Keratinocyte (primary cell): ENCODE data around the gene RERE.

Source experiments
- CTCF ChIP-seq, 3 experiments: IDR thresholded peaks in 1 of 3; conservative IDR thresholded peaks in 1 of 3; optimal IDR thresholded peaks in 1 of 3; 2 replicates in 2 of 3; 3 replicates in 1 of 3; pipeline versions ENCODE3 to v1.5.1; 2011; ENCODE audit warnings: low read length in 3 of 3, mild to moderate bottlenecking in 3 of 3, moderate library complexity in 2 of 3, control low read depth in 1 of 3, inconsistent platforms in 1 of 3; ENCODE audit not compliant: insufficient read depth in 2 of 3; ENCODE audit errors: extremely low read depth in 1 of 3
- EZH2 ChIP-seq: IDR thresholded peaks from one replicate; pipeline ENCODE4 v1.6.1; 2012; ENCODE audit warnings: inconsistent platforms, mild to moderate bottlenecking, low read length, moderate library complexity

GRCh38 chr1:8477166-8477982, 340.1 kb downstream of the RERE start:
- TF ChIP-seq CTCF (optimal IDR thresholded peaks at IDR 0.05 in 1 of 3, IDR thresholded peaks at IDR 0.05 in 1 of 3, conservative IDR thresholded peaks at IDR 0.05 in 1 of 3; ENCODE audit: extremely low read depth in 1 of 3, insufficient read depth in 2 of 3, low read length in 3 of 3): no peak
- TF ChIP-seq EZH2: no peak
